CD4-positive, alpha-beta T cell treated with Interleukin-4 for 1 hour (primary cell): ENCODE data around the gene DTHD1.

Experiments
- DNase-seq, 2 donors: peaks; one replicate each; pipeline ENCODE4 v3.0.0-alpha.2; 2020 to 2022

The DTHD1 gene

DNA sequence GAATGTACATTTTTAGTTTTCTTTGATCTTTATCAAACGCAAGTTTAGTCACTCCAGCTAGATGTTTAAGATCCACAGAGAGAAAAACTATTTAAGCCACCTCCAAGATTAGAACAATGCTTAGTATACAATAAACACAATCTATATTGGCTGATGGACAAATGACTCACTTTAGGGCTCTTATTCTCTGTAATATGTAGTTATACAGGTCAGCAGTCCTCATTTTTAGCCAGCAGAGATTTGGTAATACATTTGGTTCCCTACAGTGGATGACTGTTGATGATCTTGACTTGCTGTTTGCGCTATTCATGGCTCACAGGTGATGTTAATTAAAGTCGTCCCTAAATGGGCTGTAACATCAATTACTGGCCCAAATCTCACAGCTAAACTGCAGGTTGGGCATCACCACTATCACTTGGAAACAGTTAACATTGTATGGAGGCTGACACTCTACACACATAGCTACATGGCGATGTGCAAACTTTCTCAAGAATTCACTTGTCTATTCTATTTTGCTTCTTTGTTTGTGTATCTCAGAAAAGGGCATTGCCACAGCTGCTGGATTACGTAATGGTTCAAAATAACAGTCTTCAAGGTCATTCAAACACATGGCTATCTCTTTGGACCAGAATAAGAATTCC is 11.8 kb upstream of the DTHD1 start:
- no peak for DNase-seq

DNA sequence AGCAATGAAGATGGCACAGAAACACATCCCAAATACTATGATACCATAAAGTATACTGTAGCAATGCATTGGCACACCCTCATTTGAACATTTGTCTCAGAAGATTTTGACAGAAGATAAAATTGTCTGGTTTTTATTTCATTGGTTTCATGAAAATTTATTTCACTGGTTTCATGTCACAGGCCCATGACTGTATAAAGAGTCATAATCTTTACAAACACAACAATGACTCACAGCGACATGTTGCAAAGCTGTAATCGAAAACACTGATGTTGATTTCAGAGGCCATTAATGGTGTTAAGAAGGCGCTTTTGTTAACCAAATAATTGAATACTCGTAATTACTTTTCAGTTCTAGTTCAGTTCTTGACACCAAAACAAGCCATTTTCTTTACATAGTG is 8.1 kb upstream of the DTHD1 start:
- DNase-seq: no peak

DNA sequence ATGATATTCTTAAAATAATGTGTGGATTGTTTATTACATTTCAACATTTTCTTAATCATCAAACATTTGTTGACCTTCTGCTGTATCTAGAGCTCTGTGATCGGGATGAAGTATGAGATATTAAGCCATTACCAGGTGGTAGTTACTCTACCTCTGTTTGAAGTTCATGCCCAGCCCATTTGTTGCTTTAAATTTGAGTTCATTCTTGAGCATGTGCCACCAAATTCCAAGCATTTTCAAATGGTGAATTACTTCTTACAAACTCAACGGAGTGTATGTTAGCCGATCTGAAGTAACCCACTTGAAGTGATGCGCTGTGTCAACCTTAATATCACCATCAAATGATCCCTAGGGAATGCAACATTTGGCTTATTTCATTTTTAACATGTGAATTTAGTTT is 7.3 kb upstream of the DTHD1 start:
- no peak for DNase-seq

DNA sequence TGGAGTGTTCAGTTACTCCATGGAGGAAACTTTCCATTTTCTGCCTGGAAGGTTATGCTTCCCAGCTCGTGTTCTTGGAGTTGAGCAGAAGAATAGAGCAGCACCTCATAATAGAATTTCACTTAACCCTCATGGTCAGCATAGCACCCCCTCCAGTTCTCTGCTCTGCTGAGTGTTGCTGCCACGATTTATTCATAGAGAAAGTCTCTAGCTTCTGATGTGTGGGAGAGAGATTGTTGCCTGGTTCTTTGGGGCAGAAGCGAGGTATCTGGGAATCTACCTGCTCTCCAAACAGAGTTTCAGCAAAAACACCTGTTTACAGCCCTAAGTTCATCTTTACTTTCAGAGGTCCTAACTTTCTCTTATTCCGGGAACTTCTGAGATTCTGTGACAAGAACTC is 3.9 kb upstream of the DTHD1 start:
- DNase-seq: no peak

DNA sequence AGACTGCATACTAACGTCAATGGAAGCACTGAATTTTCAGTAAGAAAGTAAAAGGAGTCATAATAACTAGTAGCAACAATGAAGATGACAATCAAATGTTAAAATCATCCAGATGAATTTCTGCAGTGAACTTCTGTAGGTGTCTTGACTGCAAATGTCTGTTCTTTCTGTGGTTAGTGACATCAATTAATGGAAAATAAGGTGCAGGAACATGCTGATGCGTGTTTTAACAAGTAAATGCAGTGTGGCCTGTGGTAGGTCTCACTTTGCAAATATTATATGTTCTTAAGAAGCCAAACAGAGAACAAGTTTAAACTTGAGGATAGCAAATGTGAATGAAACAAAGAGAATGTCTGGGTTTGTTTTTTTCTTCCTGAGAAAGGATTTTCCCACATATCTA is 2.6 kb upstream of the DTHD1 start:
- peak in 1 of 2 donors; percentile 56 for DNase-seq

- peak in 1 of 2 donors; percentile 13 for DNase-seq
Measured at GRCh38 chr4:36280555-36280954, 861 bp upstream of the DTHD1 start.

- DNase-seq: no peak
Measured at GRCh38 chr4:36282503-36283030, 1.2 kb downstream of the DTHD1 start.

- DNase-seq: peak in 1 of 2 donors; percentile 15
Measured at GRCh38 chr4:36283912-36284465, 2.6 kb downstream of the DTHD1 start.

GRCh38 chr4:36285784-36286480 is 4.5 kb downstream of the DTHD1 start:
- DNase-seq: peak; percentile 62 to 89

DNA sequence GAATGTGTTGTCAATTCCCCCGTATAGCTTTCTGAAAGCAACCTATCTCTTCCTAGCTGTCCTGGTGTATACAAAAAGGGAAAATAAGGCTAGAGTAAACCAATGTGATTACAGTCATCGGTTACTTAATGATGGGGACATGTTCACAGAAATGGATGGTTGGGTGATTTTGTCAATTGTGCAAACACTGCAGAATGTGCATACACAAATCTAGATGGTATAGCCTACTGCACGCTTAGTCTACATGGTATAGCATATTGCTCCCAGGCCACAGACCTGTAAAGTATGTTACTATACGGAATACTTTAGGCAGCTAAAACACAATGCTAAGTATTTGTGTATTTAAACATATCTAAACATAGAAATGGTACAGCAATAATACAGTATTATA is 5.1 kb downstream of the DTHD1 start:
- no peak for DNase-seq

DNA sequence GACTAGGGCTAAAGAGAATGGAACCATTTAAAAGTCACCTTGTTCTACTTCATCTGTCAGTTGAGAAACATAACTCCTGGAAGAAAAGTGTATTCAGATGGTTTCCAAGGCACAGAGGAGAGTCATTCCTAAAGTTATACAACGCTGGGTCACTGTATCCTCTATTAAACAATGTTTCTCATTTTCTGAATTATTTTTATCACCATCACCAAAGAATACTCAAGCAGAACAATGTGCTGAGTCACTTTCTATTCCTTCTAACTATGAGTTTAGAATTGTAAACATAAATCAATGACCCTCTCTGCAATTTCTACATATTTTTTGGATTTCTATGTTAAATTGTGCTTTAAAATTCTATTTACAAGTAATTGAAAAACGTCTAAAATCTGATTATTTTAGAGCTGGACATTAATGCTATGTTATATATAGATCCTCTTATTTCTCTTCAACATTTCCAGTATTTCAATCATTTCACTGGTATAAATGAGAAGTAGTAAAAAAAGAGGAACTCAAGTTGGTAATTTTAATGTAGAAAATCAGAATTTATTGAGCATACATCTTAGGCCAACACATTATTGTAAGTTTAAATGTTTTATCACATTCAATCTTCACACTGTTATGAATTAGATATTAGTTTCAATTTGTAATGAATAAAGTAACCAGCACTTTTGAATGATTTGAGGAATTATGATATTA is 7.5 kb downstream of the DTHD1 start:
- no peak for DNase-seq

GRCh38 chr4:36290641-36291040 is 9.2 kb downstream of the DTHD1 start:
- no peak for DNase-seq

DNA sequence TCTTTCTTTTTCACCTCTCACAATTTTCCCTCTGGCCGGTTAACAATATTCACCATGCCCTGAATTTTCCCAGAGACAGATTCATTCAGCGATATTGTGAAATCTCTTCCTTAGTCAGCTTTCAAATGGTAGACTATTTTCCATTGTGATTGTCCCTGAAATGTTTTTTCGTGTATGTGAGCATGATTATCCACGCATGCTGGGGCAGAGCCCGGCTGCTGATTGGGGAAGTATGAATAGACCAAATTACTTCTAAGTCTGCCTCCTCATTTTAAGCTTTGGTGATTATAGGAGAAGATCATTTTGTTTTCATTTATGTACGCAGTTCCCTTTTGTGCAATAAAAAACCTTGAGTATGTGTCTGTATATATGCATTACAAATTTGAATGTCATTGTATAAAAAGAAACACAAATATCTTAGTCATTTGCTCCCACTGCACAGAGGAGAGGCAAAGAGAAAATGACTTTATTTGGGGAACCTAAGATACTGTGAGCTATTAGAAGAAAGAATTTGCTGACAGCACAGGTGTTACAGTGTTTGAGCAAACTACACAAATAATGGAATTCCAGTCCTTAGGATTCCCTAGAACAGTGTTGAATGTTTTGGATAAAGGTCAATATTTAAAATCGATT is 11.3 kb downstream of the DTHD1 start:
- no peak for DNase-seq

DNA sequence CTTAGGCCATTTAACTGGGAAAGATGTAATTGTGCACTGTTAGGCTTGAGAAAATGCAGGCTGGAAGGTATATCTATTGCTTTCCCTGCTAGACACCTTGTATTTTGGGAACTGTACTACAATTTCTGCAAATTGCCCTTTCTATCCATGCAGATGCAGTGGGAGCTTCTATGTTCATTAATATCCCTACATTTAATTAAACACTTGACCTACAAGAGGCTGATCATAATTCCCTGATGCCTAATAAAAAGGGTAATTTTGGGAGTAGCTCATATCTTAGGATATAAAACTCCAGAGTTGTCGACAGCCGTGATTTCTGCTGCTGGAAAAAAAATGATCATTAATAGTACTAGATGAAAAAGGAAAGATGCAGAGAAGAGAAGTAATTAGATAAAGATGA is 19.7 kb downstream of the DTHD1 start:
- no peak for DNase-seq

DNA sequence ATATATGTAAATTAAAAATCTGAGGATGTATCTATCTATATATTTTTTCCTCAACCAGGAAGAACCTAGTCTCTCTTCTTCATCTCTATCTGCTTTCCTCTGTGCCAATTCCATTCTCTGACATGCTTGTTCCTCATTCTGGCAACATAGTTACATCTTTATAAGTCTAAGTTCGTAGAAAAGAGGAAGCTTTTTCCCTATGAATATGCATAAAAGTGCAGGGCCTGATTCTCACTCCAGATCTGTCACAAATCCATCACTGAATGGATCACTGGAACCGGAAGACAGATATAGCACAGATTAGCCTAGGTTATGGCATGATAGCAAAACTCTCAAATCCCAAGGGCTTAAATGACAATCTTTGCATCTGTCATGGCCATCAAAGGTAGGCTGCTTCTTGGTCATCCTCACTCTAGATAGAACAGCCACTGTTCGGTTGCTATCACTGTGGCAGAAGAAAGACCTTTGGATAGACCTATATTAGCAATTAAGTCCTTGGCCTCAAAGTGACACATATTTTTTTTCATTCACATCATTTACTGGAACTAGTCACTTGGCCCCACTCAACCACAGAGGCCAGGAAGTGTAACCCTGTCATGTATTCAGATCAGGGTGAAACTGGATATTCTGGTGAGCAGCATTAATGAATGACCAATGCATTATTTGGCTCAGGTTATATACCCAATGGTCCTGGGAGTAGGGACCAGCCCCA is 22.2 kb downstream of the DTHD1 start:
- no peak for DNase-seq

- DNase-seq: no peak
Measured at GRCh38 chr4:36304138-36304681, 22.8 kb downstream of the DTHD1 start.

GRCh38 chr4:36308150-36308549 is 26.7 kb downstream of the DTHD1 start:
- no peak for DNase-seq

- DNase-seq: no peak
Measured at GRCh38 chr4:36310216-36310615, 28.8 kb downstream of the DTHD1 start.

DNA sequence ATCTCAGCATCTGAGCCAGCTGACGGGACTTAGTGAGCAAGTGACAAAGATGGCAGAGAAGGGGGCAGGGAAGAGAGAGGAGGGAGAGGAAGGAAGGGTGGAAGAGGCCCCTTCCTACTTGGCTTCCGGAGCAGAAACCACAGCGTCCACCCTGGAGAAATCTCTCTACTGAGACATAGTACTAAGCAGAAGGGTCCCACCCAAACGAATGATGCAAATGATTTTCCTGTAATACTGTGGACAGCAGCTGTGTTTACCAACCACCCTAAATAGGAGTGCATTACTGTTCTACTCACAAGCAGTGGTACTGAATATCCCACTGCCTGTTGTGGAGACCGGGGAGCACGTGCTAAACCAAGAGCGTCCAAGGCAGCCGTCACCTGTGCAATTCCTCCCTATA is 29.4 kb downstream of the DTHD1 start:
- DNase-seq: peak; percentile 19 to 63

- no peak for DNase-seq
Measured at GRCh38 chr4:36312511-36312910, 31.1 kb downstream of the DTHD1 start.

GRCh38 chr4:36313301-36313700 is 31.9 kb downstream of the DTHD1 start:
- DNase-seq: no peak

DNA sequence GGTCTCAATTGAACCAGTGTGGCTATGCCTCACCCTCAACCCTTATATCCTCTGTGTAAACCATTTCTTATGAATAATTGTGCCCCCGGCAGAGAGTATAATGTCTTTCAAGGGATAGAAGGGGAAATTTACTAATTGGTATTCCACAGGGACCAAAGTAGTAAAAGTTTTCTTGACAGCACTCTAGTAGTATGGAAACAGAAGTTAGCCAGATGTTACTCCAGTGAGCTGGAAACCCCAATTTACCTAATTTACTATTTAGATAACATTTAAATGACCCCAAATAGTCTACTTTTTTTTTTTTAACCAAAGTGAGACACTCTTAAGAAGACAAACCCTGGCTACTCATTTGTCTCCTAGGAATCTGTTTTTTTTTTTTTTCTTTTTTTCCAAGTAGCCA is 32.3 kb downstream of the DTHD1 start:
- no peak for DNase-seq
